Measurements from ENCODE around the gene ADAM12. TPM values are rescaled to one million over a fixed set of nuclear protein-coding genes. Genes with fewer than 3 reads are reported as not detected.

Gene ADAM12
- total RNA-seq, 1 experiment from 2014 or later: 16.8 TPM

- H3K27ac ChIP-seq: no peak overlapping the region
- ChIA-PET CTCF (no interaction called here), POLR2A (ENCODE audit: unreplicated experiment) (interaction anchor here (0.6 to 0.7 kb wide), 3 partner anchors 96 to 513 kb away, joined by 3 to 8 read pairs (median 5); no protein-coding TSS in a partner anchor)
- H3K9me3 ChIP-seq (ENCODE audit: insufficient read depth, low read depth): peaks cover 6% of the 10 kb centered on the region; the same call in 1 of the 2 replicates
- no peaks in the 10 kb centered on the region for H3K9me2 ChIP-seq (ENCODE audit: insufficient read depth)
- no peak overlapping the region for H3K4me3 ChIP-seq
- no peaks in the 10 kb centered on the region for H3K79me2 ChIP-seq (ENCODE audit: low read depth)
- TF ChIP-seq EZH2 (IDR thresholded peaks at IDR 0.05; ENCODE audit: low read depth) (no peak), CTCF (conservative IDR thresholded peaks at IDR 0.05) (no peak)
- no peaks in the 10 kb centered on the region for H4K20me1 ChIP-seq (ENCODE audit: insufficient read depth)
- H3K27me3 ChIP-seq (ENCODE audit: insufficient read depth, low read depth): no peaks in the 10 kb centered on the region
- H3K36me3 ChIP-seq (ENCODE audit: low read depth): no peaks in the 10 kb centered on the region
- peak in 1 of 2 experiments; percentile 44 for DNase-seq
- no peak overlapping the region for H3K4me2 ChIP-seq
- intact Hi-C loops (cut with micrococcal nuclease; ENCODE audit: unreplicated experiment): loop anchor here (1.0 kb wide), 1 partner anchor 35 kb away; no protein-coding TSS in a partner anchor
- no TSS peak for BruUV-seq (replicated peaks)
- H3K4me1 ChIP-seq (replicated peaks; ENCODE audit: insufficient read depth): peaks cover 10% of the 10 kb centered on the region; the same call in 1 of the 2 replicates
- H2AFZ ChIP-seq: no peak overlapping the region
- no peaks in the 10 kb centered on the region for H3F3A ChIP-seq (ENCODE audit: insufficient read depth, low read depth)
Measured at GRCh38 chr10:126425489-126426065, 37.3 kb upstream of the ADAM12 start.

- H4K20me1 ChIP-seq (ENCODE audit: insufficient read depth): no peaks in the 10 kb centered on the region
- H3K9me2 ChIP-seq (ENCODE audit: insufficient read depth): no peaks in the 10 kb centered on the region
- no peaks in the 10 kb centered on the region for H3K36me3 ChIP-seq (ENCODE audit: low read depth)
- no peaks in the 10 kb centered on the region for H3K27me3 ChIP-seq (ENCODE audit: insufficient read depth, low read depth)
- no peak overlapping the region for H2AFZ ChIP-seq
- no peak overlapping the region for H3K4me2 ChIP-seq
- no peaks in the 10 kb centered on the region for H3F3A ChIP-seq (ENCODE audit: insufficient read depth, low read depth)
- peak in 1 of 2 experiments; percentile 31 for DNase-seq
- peaks cover 6% of the 10 kb centered on the region; the same call in 1 of the 2 replicates for H3K9me3 ChIP-seq (ENCODE audit: insufficient read depth, low read depth)
- ChIA-PET CTCF (no interaction called here), POLR2A (ENCODE audit: unreplicated experiment) (no interaction called here)
- H3K4me3 ChIP-seq: no peak overlapping the region
- no peaks in the 10 kb centered on the region for H3K79me2 ChIP-seq (ENCODE audit: low read depth)
- TF ChIP-seq EZH2 (IDR thresholded peaks at IDR 0.05; ENCODE audit: low read depth) (no peak), CTCF (conservative IDR thresholded peaks at IDR 0.05) (no peak)
- H3K4me1 ChIP-seq (replicated peaks; ENCODE audit: insufficient read depth): peaks cover 10% of the 10 kb centered on the region; the same call in 1 of the 2 replicates
- H3K27ac ChIP-seq: no peak overlapping the region
- BruUV-seq (replicated peaks): no TSS peak
- intact Hi-C loops (cut with micrococcal nuclease; ENCODE audit: unreplicated experiment): loop anchor here (1.0 kb wide), 1 partner anchor 35 kb away; no protein-coding TSS in a partner anchor
Measured at GRCh38 chr10:126425032-126425431, 36.8 kb upstream of the ADAM12 start.

GRCh38 chr10:126423732-126424491, 35.6 kb upstream of the ADAM12 start:
- Histone ChIP-seq H4K20me1 (ENCODE audit: insufficient read depth) (no peaks in the 10 kb centered on the region), H2AFZ (no peak overlapping the region), H3K27ac (no peak overlapping the region), H3K4me3 (no peak overlapping the region), H3F3A (ENCODE audit: insufficient read depth, low read depth) (no peaks in the 10 kb centered on the region), H3K9me3 (ENCODE audit: insufficient read depth, low read depth) (peaks cover 6% of the 10 kb centered on the region; the same call in 1 of the 2 replicates), H3K27me3 (ENCODE audit: insufficient read depth, low read depth) (no peaks in the 10 kb centered on the region), H3K79me2 (ENCODE audit: low read depth) (no peaks in the 10 kb centered on the region), H3K4me1 (replicated peaks; ENCODE audit: insufficient read depth) (peaks cover 10% of the 10 kb centered on the region; the same call in 1 of the 2 replicates), H3K4me2 (no peak overlapping the region), H3K36me3 (ENCODE audit: low read depth) (no peaks in the 10 kb centered on the region), H3K9me2 (ENCODE audit: insufficient read depth) (no peaks in the 10 kb centered on the region)
- TF ChIP-seq EZH2 (IDR thresholded peaks at IDR 0.05; ENCODE audit: low read depth) (no peak), CTCF (conservative IDR thresholded peaks at IDR 0.05) (no peak)
- DNase-seq: no peak
- intact Hi-C loops (cut with micrococcal nuclease; ENCODE audit: unreplicated experiment): no loop called here
- ChIA-PET POLR2A (ENCODE audit: unreplicated experiment) (no interaction called here), CTCF (no interaction called here)
- BruUV-seq (replicated peaks): no TSS peak
